Natural killer cell treated with Interleukin-12 subunit alpha and Interleukin-12 subunit beta and Interleukin-15 and Interleukin-18, amount 100 ng/mL, for 72 hours (primary cell): ENCODE data around the gene IL17REL. TPM values are rescaled to one million over a fixed set of nuclear protein-coding genes. Genes with fewer than 3 reads are reported as not detected.
"Not testable (repeated sequence)": the region's sequence is repeated elsewhere in the genome, so short reads cannot be mapped to it uniquely, and the experiment has no call there.

Source experiments
- ATAC-seq, 2 donors: fragments of 150-1000 bp; cut with Tn5 transposase in 1 of 2; sonication (Bioruptor Pico), chemical (Tn5 transposase) in 1 of 2; 2 replicates each; pipeline ENCODE4 v1.10.0; 2021
- DNase-seq: peaks from one replicate; pipeline ENCODE4 v3.0.0; 2022; ENCODE audit warnings: low spot score
- H3K27ac Mint-ChIP-seq, 2 donors: 1 replicate in 1 of 2; 2 replicates in 1 of 2; pipeline ENCODE4 v1.8.0; 2022; ENCODE audit warnings: mixed read lengths in 2 of 2, mild to moderate bottlenecking in 1 of 2, moderate library complexity in 1 of 2
- H3K27me3 Mint-ChIP-seq, 2 donors: 1 replicate in 1 of 2; 2 replicates in 1 of 2; pipeline ENCODE4 v1.8.0; 2022; ENCODE audit warnings: mixed read lengths in 2 of 2
- H3K36me3 Mint-ChIP-seq: one replicate; pipeline ENCODE4 v1.8.0; 2022; ENCODE audit warnings: mixed read lengths
- H3K4me1 Mint-ChIP-seq, 2 donors: 1 replicate in 1 of 2; 2 replicates in 1 of 2; pipeline ENCODE4 v1.8.0; 2022; ENCODE audit warnings: low read depth in 2 of 2, mixed read lengths in 2 of 2, mild to moderate bottlenecking in 1 of 2
- H3K4me3 Mint-ChIP-seq: one replicate; pipeline ENCODE4 v1.8.0; 2022; ENCODE audit warnings: mixed read lengths
- H3K9me3 Mint-ChIP-seq: 2 replicates; pipeline ENCODE4 v1.8.0; 2022; ENCODE audit warnings: mixed read lengths
- total RNA-seq, 2 donors: library from RNA; stranded (reverse); gene quantifications; one replicate each; pipeline ENCODE4 v1.2.3, GENCODE V29; 2022

The IL17REL gene
- total RNA-seq, 2 donors from 2014 or later = not detected

DNA sequence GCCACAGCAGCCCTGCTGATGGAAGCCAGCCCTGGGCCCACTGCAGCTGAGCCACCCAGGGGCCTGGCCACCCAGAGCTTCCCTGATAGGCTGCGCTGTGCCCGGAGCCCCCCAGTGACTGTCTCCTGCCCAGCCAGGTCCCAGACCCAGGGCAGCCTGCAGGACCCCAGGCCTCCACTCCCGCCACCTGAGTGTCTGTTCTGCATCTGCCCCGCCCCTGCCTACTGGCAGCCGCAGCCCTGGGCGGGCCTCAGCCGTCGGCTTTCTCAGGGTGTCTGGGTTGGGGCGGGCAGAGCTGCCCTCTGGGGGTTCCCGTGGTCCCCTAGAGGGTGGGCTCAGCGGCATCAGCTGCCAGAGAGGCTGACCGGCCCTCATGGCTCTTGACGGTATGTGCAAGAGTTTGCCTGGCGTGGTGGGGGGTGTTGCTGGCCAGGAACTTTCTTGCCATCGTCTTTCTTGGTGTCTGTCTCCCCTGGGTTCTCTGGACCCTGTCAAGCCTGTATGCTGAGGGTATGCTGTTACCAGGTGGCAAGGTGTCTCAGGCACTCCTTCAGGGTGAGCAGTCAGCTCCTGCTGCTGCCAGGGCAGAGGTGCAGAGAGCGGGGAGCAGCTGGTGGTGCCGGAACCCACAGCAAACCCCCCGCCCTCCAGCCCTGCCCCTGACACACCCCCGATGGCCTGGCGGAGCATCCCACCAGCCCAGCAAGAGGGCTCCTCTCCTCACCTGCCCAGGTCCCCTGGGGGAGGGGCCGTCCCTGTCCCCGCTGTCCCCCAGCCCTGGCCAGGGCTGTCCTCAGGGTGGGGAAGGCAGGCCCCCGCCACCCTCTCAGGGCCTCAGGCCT is 64.2 kb downstream of the IL17REL start:
- H3K4me3 Mint-ChIP-seq = no peak overlapping the region
- H3K36me3 Mint-ChIP-seq = no peaks in the 10 kb centered on the region
- ATAC-seq = no peak
- no peaks in the 10 kb centered on the region for H3K9me3 Mint-ChIP-seq
- H3K27ac Mint-ChIP-seq = no peak overlapping the region
- no peak for DNase-seq
- H3K27me3 Mint-ChIP-seq = no peaks in the 10 kb centered on the region
- H3K4me1 Mint-ChIP-seq = peaks cover 0 to 4% of the 10 kb centered on the region in 2 donors

DNA sequence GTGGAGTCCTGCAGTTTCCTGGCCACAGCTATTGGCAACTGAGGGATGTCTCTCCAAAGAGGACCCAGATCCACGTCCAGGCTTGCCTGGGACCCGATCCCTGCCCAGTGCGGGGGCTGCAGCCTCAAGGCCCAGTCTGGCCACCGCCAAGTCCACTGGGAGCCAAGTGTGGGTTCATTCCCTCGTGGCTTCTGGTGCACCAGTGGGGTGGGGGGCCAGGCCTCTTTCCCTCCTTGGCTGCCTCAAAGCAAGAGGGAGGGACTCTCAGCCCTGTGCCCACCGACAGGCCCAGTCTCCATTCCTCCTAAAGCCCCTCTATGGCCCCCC is 65.3 kb downstream of the IL17REL start:
- ATAC-seq (no peak), DNase-seq (no peak)
- H3K27ac Mint-ChIP-seq = no peak overlapping the region
- H3K9me3 Mint-ChIP-seq = no peaks in the 10 kb centered on the region
- no peaks in the 10 kb centered on the region for H3K27me3 Mint-ChIP-seq
- no peak overlapping the region for H3K4me3 Mint-ChIP-seq
- H3K36me3 Mint-ChIP-seq = no peaks in the 10 kb centered on the region
- peaks cover 0 to 4% of the 10 kb centered on the region in 2 donors for H3K4me1 Mint-ChIP-seq

- Mint-ChIP-seq H3K4me1 (peaks cover 0 to 4% of the 10 kb centered on the region in 2 donors), H3K36me3 (no peaks in the 10 kb centered on the region), H3K27me3 (no peaks in the 10 kb centered on the region), H3K27ac (peak overlapping the region in 1 of 2 donors; percentile 88), H3K9me3 (no peaks in the 10 kb centered on the region), H3K4me3 (no peak overlapping the region)
- DNase-seq (no peak), ATAC-seq (no peak)
These were observed 65.8 kb downstream of the IL17REL start for GRCh38 chr22:49946612-49947295.

DNA sequence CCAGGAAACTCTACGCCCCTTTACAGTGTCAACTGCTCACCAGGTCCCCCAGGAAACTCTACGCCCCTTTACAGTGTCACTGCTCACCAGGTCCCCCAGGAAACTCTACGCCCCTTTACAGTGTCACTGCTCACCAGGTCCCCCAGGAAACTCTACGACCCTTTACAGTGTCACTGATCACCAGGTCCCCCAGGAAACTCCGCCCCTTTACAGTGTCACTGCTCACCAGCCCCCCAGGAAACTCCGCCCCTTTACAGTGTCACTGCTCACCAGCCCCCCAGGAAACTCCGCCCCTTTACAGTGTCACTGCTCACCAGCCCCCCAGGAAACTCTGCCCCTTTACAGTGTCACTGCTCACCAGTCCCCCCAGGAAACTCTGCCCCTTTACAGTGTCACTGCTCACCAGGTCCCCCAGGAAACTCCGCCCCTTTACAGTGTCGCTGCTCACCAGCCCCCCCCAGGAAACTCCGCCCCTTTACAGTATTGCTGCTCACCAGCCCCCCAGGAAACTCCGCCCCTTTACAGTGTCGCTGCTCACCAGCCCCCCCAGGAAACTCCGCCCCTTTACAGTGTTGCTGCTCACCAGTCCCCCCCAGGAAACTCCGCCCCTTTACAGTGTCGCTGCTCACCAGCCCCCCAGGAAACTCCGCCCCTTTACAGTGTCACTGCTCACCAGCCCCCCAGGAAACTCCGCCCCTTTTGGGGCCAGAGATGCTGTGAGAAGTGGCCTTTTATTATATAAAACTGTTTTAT is 67.3 kb downstream of the IL17REL start:
- peak overlapping the region; percentile 47 to 88 for H3K27ac Mint-ChIP-seq
- H3K27me3 Mint-ChIP-seq, DNase-seq, H3K36me3 Mint-ChIP-seq, H3K4me3 Mint-ChIP-seq, H3K9me3 Mint-ChIP-seq, ATAC-seq, H3K4me1 Mint-ChIP-seq: not testable (repeated sequence)

Other genes with a start within 250 kb of the IL17REL start
- 10 to 100 TPM; 31.2 to 59.5 TPM for gene BRD1, start 184.9 kb downstream of the IL17REL start, total RNA-seq
- gene ZBED4, start 158.9 kb downstream of the IL17REL start, total RNA-seq = 10 to 100 TPM; 18.3 to 30.7 TPM
- gene ALG12, start 94.3 kb downstream of the IL17REL start, total RNA-seq = 10 to 100 TPM; 19.3 to 22.9 TPM
- gene CRELD2, start 94.1 kb downstream of the IL17REL start, total RNA-seq = 10 to 100 TPM; 59.5 to 75.7 TPM
- gene PIM3, start 52.0 kb downstream of the IL17REL start, total RNA-seq = 100 to 1,000 TPM in 1 of 2 donors, 10 to 100 TPM in 1; 78.5 to 115 TPM
- gene TTLL8, start 45.5 kb upstream of the IL17REL start, total RNA-seq = not detected
- 10 to 100 TPM in 1 of 2 donors, 1 to 10 TPM in 1; 4.5 to 14.8 TPM for gene MLC1, start 72.7 kb upstream of the IL17REL start, total RNA-seq
- not detected for gene MOV10L1, start 77.2 kb upstream of the IL17REL start, total RNA-seq
- 1 to 10 TPM; 3.0 to 3.5 TPM for gene PANX2, start 158.0 kb upstream of the IL17REL start, total RNA-seq
- 100 to 1,000 TPM in 1 of 2 donors, 10 to 100 TPM in 1; 71.0 to 139 TPM for gene TRABD, start 173.1 kb upstream of the IL17REL start, total RNA-seq
- 10 to 100 TPM; 23.4 to 43.3 TPM for gene SELENOO, start 188.2 kb upstream of the IL17REL start, total RNA-seq
- gene TUBGCP6, start 232.3 kb upstream of the IL17REL start, total RNA-seq = 10 to 100 TPM; 47.6 to 80.1 TPM
- 100 to 1,000 TPM in 1 of 2 donors, 10 to 100 TPM in 1; 54.5 to 113 TPM for gene HDAC10, start 238.5 kb upstream of the IL17REL start, total RNA-seq
- 1 to 10 TPM; 1.6 to 9.0 TPM for gene MAPK12, start 248.9 kb upstream of the IL17REL start, total RNA-seq